HG03565 (cell line): ENCODE results near the gene CCDC158.
"Not testable (repeated sequence)": the region's sequence is repeated elsewhere in the genome, so short reads cannot be mapped to it uniquely, and the experiment has no call there.

ENCODE experiments used
- ATAC-seq: cut with Tn5 transposase; IDR thresholded peaks from one replicate; pipeline ENCODE4 v1.9.1; 2021; ENCODE audit warnings: mild to moderate bottlenecking, moderate library complexity; ENCODE audit not compliant: unreplicated experiment

CCDC158 gene

DNA sequence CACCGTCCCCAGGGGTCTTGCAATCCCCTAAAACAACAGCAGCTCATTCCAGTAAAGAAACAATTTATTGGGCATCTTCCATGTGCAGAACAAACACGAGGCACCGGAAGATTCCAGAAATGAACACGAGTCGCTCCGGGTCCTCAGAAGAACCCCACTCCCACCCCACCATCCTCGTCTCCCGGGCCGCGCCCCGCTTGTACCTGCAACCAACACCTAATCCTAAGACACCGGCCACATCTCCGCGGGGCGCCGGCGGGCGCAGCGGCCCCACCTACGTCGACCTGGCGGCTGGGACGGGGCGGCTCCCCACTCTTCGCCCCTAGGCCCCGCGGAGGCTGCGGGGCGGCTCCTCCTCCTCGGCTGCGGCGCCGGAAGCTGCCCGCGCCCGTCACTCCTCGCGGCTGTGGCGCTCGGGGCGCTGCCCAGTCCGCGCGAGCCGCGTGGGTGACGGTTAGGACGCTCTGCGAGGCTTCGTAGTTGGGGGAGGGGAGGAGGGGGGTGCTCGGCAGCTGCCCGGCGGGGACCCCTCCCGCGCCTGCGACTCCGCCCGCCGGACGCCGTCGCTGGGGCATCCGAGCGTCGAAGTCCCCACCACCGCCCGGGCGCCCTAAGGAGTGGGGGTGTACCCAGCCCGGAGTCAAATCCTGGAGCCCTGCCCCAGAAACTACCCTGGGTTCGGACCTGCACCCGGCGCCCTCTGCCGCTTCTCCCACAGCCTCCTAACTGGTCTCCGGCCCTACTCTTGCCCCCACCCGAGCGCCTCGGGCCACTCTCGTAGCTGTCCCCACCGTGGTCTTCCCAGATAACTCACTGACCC lies at the start of gene CCDC158:
Gene CCDC158, minus strand, starts transcription at position 380 of the 820 bp plus-strand sequence. CDS start 17,934 bp downstream, outside the sequence.
- ATAC-seq, result no peak

DNA sequence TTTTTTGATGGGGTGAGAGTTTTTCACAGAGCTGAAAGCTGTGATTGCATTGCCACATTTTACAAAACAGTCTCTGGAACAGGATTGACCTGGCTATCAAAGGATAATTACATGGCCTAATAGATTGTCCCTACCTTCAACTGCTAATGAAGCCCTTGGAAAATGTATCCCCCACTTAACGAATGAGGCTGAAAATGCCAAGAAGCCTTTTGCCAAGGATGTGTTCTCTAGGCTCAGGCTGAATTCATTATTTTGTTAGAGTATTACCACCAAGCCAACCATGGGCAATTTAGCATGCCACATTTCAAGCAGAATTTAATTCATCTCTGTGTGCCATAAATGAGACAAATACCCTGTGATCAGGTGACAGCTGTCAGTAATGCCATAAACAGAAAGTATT lies 49.6 kb upstream of the CCDC158 start:
- ATAC-seq, result no peak

DNA sequence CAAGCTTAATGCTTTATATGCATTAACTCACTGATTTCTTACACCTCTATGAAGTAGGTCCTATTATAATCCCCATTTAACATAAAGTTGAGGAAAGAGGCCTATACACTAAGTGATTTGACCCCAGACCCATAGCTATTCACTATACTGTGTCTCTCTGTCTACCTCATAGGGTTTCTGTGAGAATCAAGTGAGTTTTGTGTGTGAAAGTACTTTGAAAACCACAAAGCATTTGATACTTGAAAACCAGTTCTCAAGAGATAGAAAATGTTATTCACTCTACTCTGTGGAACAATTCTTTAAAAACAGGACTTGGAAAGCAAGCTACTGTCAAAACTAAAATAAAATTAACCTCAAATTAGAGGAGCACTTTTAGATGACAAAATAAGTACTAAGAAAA lies 49.1 kb upstream of the CCDC158 start:
- no peak for ATAC-seq

DNA sequence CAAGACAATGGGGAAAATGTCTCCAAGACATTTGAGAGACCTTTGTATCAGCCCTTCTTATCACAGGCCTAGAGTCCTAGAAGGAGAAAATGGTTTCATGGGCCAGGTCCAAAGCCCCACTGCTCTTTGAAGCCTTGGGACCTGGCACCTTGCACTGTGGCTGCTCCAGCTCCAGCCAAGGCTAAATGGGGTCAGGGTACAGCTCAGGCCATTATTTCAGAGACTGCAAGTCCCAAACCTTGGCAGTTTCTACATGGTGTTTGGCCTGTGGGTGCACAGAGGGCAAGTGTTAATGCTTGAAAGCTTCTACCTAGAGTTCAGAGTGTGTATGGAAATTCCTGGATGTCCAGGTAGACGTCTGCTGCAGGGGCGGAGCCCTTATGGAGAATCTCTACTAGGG lies 42.6 kb upstream of the CCDC158 start:
- ATAC-seq, result no peak

DNA sequence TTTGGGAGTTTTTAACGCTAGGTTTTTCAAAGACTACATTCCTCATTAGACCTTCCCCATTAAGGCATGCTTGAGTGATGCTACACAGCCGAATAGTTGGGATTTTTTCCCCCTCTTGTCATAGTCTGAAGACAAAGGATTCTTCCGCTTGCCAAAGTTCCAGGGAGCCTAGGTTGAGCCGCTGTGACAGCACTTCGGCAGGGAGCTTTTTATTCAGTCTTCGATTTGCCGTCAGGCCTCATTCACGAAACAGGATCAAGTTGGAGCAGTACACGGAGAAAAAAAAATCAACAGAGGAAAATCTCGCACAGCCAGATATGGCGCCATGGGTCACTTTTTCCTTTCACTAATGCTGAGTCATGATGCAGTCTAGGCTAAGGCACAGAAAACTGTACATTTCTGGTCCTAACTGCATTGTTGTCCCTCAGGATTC lies 38.4 kb upstream of the CCDC158 start:
- ATAC-seq, result no peak

DNA sequence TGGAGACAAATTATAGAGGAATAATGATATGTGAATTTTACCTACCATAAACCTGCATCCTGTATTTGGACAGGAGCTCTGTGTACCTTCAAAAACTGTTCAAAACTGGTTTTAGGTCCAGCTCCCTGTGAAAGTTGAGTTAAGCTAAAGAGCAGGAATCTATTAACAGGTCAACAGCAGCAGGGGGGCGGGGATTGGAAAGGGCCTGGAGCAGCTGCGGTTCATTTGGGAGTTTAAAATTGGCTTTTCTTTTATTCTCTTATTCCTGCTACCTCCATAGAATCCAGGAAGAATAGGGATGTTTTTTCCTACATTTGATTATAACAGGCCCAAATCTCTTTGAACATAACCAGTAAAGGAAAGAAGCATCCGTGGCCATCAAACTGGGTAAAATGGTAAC lies 37.9 kb upstream of the CCDC158 start:
- ATAC-seq, result no peak

DNA sequence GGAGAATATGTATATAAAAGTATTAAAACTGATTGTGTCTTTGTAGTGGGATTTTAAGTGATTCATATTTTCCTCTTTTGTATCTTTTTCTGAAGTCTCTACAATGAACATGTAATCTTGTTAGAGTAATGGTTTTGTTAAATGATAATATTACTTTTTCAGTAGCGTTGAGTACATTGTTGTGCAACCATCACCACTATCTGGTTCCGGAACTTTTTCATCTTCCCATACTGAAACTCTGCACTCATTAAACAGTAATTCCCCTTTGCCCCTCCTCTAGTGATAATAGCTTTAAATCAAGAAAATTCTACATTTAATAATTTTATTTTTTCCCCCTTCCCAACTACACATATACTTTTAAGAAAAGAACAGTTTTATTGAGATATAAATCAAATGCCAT lies 37.4 kb upstream of the CCDC158 start:
- no peak for ATAC-seq

DNA sequence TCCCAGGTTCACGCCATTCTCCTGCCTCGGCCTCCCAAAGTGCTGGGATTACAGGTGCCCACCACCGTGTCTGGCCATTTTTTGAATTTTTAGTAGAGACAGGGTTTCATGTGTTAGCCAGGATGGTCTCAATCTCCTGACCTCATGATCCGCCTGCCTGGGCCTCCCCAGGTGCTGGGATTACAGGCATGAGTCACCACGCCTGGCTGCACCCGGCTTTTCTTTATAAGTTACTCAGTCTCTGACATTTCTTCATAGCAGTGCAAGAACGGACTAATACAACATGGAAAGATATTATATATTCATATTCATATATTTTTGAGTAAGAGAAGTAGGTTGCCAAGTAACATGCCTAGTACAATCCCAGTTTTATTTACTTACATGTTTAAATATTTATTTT lies 36.9 kb upstream of the CCDC158 start:
- ATAC-seq, result no peak

DNA sequence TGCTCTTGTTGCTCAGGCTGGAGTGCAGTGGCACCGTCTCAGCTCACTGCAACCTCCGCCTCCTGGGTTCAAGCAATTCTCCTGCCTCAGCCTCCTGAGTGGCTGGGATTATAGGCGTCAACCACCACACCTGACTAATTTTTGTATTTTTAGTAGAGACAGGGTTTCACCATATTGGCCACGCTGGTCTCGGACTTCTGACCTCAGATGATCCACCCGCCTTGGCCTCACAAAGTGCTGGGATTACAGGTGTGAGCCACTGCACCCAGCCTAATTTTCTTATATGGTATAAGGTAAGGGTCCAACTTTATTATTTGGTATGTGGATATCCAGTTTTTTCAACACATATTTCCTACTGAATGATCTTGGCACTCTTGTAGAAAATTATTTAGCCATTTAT lies 33.1 kb upstream of the CCDC158 start:
- not testable (repeated sequence) for ATAC-seq

DNA sequence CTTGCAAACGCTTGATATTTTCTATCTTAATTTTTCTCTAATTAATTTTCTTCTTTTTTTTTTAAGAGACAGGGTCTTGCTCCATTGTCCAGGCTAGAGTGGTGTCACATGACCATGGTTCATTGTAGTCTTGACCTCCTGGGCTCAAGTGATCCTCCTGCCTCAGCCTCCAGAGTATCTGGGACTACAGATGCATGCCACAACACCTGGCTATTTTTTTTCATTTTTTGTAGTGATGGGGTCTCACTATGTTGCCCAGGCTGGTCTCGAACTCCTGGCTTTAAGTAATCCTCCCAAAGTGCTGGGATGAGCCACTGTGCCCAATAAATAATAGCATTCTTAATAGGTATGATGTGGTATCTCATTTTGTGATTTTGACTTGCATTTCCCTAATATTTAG lies 32.3 kb upstream of the CCDC158 start:
- no peak for ATAC-seq

DNA sequence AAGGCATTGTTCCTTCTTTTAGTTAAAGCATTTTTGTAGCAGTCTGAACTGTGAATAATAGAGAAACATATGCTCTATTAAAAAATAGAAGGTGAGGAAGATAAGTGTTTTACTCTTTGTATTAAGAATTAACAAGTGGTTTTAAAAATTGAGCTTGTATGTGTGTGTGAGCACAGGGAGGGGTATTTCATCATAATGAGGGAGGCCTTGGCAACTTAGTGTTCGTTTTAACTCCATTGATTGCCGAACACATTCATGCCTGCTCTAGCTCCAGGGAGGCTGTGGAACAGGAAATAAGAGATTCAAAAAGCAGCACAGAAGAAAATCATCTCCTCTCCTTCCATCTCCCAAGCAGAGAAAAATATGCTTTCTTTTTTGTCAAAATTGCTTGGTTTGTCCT lies 28.9 kb upstream of the CCDC158 start:
- no peak for ATAC-seq

DNA sequence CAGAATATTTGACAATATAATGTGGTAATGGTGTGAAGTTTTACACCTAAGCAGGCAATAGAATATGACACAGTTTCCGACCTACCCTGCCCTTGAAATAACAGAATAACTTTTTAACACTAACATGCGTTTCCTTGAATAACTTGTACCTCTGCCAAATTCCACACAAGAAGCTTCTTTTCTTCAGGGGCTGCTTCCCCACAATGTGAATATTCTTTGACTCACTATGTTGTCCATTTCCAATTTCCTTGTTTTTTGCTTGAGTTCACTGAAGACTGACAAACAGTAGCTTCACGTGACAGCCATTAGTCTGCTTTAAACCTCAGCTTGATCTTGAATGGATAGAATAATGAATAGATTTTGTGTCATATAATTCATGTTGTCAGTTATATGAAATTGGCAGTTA lies 28.4 kb upstream of the CCDC158 start:
- no peak for ATAC-seq

DNA sequence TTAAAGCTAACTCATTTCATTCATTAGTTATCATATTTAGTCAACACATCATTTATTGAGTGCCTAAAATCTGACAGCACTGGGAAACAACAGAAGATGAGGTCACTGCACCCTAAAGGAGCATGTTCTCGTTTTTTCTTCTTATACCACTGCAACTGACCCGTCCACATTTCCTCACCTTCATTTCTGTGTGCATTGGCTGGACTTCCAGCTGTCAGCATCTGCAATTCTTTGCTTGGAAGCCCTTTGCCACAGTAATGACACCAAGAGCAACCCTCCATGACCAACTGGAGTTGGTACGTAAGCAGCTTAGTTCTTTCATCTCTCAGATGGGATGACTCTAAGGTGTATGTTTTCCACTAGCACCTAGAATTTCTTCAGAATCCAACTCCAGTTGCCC lies 27.3 kb upstream of the CCDC158 start:
- no peak for ATAC-seq

DNA sequence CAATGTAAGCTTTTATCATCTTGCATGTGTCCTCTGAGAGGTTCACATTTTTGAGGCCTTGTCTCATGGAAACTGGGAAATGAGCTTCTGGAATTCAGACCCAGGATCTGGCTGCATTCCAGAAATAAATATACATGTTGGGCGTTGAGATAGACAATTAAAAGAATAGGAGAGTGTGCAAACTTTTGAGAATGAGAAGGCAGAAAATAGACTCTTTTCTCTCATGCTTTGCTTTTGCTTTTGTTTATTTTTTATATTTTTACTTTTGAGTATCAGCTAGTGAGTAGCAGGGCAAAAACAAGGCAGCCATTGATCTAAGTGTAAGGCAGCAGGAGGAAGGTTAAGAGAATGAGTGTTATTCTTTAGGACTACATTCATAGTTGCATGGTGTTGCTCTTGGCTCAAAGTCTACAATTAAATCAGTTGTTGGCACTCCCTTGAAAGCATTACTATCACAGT lies 26.5 kb upstream of the CCDC158 start:
- no peak for ATAC-seq

DNA sequence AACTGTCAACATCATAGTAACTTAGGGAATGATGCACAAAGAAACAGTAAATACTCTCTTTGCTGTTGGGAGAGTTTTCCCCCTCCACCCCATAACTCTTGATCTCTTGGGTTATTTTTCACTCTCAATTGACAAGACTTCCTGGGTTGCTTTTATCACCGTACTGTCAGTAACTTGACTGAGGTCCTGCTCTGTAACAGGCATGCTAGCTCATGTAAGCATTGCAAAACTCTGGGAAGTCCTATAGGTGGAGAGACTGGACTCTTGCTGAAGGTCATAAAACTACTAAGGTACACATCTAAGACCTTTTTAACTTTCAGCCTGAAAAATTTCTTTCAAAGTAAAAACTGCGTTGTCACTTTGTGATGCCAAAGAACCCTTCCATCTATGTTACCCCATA lies 25.0 kb upstream of the CCDC158 start:
- ATAC-seq, result no peak

DNA sequence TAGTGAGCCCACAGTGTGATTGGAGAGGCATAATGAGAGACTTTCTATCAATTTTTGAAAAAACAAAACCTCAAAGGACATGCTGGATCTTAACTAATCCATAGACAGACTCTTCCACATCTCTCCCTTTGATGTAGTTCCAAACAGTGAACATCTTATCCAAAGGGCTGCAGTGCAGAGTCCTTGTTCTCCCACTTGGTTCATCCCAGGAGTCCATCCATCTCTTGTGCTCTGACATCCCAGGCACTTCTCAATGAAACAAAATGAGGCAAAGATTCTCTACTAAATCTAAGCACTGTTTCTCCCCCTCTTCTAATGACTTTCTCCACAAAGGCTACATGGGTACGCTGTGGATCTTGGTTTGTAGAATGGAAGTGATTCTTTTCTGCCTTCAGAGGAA lies 22.4 kb upstream of the CCDC158 start:
- ATAC-seq, result no peak

DNA sequence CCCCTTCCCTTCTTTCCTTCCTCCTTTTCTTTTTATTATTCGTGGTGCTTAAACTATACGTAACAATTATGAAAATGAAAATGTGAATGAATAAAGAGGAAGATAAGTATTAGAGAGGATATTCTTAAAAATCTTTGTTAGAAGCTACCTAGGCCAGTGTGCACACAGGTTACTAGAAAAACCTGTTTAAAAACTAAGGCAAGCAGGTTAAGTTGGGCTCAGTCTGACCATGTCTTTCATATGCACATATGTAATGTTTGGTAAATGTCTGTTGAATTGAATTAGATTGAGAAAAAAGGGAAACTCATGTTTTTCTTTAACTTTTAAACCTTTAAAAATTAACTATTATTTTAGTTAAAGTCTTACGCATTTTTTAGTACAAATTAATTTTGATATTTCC lies 21.9 kb upstream of the CCDC158 start:
- no peak for ATAC-seq

DNA sequence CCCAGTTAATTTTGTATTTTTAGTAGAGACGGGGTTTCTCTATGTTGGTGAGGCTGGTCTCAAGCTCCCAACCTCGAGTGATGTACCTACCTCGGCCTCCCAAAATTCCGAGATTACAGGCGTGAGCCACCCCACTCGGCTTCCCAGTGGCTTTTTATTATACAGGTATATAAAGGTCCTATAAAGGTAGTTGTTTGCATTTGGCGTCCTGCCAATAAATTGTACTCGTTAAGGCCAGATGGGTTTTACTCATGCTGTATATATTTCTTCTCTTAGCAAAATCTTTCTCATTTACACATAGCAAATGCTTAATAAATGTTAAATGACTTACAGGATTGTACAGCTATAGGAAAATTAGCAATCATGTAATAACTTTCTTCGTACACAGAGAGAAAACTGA lies 20.9 kb upstream of the CCDC158 start:
- no peak for ATAC-seq

DNA sequence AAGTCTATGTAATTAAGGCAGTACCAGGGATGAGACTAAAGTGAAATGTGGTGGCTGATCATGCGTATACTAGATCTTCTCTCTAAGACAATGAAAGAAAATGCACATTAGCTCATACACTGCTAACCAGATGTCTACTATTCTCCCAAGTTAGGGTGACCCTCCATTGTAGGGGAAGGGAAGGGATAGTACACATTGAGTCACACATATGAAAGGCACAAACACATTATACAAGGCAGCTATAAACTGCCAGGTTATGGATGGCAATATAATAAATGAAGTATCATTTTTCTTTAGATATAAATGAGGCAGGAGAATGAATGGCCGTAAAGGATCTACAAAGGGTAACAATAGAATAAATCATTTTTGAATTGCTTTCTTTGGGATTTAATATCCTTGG lies 18.6 kb upstream of the CCDC158 start:
- no peak for ATAC-seq

DNA sequence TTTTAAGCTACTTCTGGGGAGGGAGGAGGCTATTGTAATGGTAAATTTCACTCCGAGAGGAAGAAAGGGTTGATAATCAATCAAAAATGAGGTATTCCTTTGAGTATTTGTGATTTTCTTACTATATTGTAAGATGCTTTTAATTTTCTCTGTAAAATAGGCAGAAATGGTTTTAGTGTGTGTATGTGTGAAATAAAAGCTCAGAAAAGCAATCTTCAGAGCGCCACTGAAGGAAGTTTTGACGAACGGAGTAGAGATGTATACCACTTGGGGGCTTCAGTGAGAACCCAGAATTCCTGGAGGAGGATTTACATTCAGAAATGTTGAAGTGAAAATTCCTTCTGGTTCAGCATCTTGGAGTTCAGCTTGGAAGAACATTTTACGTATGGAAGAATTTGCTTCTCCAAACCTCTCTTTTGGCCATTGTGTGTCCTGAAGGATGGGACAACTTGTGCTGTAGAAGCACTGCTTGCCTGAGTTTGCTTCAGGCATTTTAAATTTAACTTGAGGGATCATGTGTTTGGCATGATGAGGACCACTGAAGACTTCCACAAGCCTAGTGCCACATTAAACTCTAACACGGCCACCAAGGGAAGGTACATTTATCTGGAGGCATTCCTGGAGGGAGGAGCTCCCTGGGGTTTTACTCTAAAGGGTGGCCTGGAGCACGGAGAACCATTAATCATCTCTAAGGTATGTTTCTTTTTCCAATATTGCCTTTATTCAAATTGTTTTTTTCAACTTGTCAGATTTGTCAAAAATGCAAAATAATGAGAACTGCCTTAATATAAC lies 14.8 kb upstream of the CCDC158 start:
- no peak for ATAC-seq

DNA sequence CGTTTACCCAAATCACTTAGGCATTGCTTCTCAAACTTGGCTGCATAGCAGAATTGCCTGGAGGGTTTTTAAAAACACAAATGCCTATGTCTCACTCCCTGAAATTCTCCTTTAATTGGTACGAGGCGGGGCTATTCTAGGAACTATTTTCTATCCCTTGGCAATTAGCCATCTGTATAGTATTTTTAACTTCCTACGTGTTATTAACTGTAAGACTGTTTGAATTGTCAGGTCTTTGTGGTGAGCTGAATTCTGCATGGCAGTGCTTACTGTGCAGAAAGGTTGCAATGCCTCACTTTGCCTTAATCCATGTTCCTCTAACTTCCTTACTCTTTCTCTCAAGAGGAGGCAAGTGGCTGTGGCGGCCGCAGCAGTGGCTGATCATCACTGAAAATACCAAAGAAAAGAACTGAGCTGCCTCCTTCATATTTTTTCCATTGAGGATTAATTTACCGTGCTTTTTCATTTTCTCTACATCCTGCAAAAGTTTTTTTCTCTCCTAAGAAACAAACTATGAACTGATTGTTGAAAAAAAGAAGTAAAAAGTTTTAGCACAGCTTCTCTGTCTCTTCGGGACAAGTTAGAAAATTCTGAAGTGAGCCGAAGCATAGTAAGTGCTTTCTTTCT lies 14.1 kb upstream of the CCDC158 start, which contains the start of gene SHROOM3:
Gene SHROOM3, plus strand, starts transcription at position 329 of the 627 bp plus-strand sequence. CDS start 824 bp downstream, outside the sequence.
- ATAC-seq, result no peak
